Measurements from ENCODE around the gene NCKAP1. TPM values are rescaled to one million over a fixed set of nuclear protein-coding genes. Genes with fewer than 3 reads are reported as not detected.
"Not testable (repeated sequence)": the region's sequence is repeated elsewhere in the genome, so short reads cannot be mapped to it uniquely, and the experiment has no call there.

Gene NCKAP1
- total RNA-seq, 2 experiments from 2014 or later: 0.96 to 1.6 TPM

- Mint-ChIP-seq H3K9me3 (ENCODE audit: low read depth) (no peaks in the 10 kb centered on the region), H3K4me1 (peaks cover 7% of the 10 kb centered on the region), H3K27ac (no peak overlapping the region), H3K4me3 (no peak overlapping the region), H3K36me3 (no peaks in the 10 kb centered on the region), H3K27me3 (peaks cover 18% of the 10 kb centered on the region)
- DNase-seq: no peak
- CTCF ChIA-PET: no interaction called here
- ATAC-seq: no peak
These were observed 142.5 kb downstream of the NCKAP1 start for GRCh38 chr2:182895798-182896197.

GRCh38 chr2:182895169-182895568 is 143.1 kb downstream of the NCKAP1 start:
- H3K27ac Mint-ChIP-seq: no peak overlapping the region
- H3K4me3 Mint-ChIP-seq: no peak overlapping the region
- H3K9me3 Mint-ChIP-seq (ENCODE audit: low read depth): no peaks in the 10 kb centered on the region
- ATAC-seq (no peak), DNase-seq (no peak)
- peaks cover 7% of the 10 kb centered on the region for H3K4me1 Mint-ChIP-seq
- peaks cover 21% of the 10 kb centered on the region for H3K27me3 Mint-ChIP-seq
- CTCF ChIA-PET: no interaction called here
- no peaks in the 10 kb centered on the region for H3K36me3 Mint-ChIP-seq

- no peak for ATAC-seq
- Mint-ChIP-seq H3K4me3 (no peak overlapping the region), H3K9me3 (ENCODE audit: low read depth) (no peaks in the 10 kb centered on the region), H3K27me3 (peaks cover 21% of the 10 kb centered on the region), H3K27ac (no peak overlapping the region), H3K4me1 (peaks cover 5% of the 10 kb centered on the region), H3K36me3 (no peaks in the 10 kb centered on the region)
- DNase-seq: no peak
- CTCF ChIA-PET: no interaction called here
These were observed 144.1 kb downstream of the NCKAP1 start for GRCh38 chr2:182894174-182894573.

GRCh38 chr2:182893666-182894065 is 144.6 kb downstream of the NCKAP1 start:
- CTCF ChIA-PET: no interaction called here
- DNase-seq (no peak), ATAC-seq (no peak)
- Mint-ChIP-seq H3K4me1 (peaks cover under 1% of the 10 kb centered on the region), H3K4me3 (no peak overlapping the region), H3K27ac (no peak overlapping the region), H3K27me3 (peaks cover 21% of the 10 kb centered on the region), H3K9me3 (ENCODE audit: low read depth) (no peaks in the 10 kb centered on the region), H3K36me3 (no peaks in the 10 kb centered on the region)

- H3K36me3 Mint-ChIP-seq; CTCF ChIA-PET; H3K4me1 Mint-ChIP-seq; ATAC-seq; DNase-seq; H3K4me3 Mint-ChIP-seq; H3K9me3 Mint-ChIP-seq (ENCODE audit: low read depth); H3K27ac Mint-ChIP-seq: not testable (repeated sequence)
- H3K27me3 Mint-ChIP-seq: peaks cover 24% of the 10 kb centered on the region
These were observed 145.2 kb downstream of the NCKAP1 start for GRCh38 chr2:182893035-182893434.

- H3K36me3 Mint-ChIP-seq: no peaks in the 10 kb centered on the region
- no peaks in the 10 kb centered on the region for H3K9me3 Mint-ChIP-seq (ENCODE audit: low read depth)
- no peak overlapping the region for H3K4me3 Mint-ChIP-seq
- no peaks in the 10 kb centered on the region for H3K4me1 Mint-ChIP-seq
- peaks cover 17% of the 10 kb centered on the region for H3K27me3 Mint-ChIP-seq
- no peak for ATAC-seq
- CTCF ChIA-PET: interaction anchor here (1.0 kb wide), 1 partner anchor 20 kb away, joined by 3 read pairs; no protein-coding TSS in a partner anchor
- DNase-seq: no peak
- no peak overlapping the region for H3K27ac Mint-ChIP-seq
These were observed 146.6 kb downstream of the NCKAP1 start for GRCh38 chr2:182891611-182892010.

GRCh38 chr2:182890773-182891378 is 147.4 kb downstream of the NCKAP1 start:
- no peaks in the 10 kb centered on the region for H3K9me3 Mint-ChIP-seq (ENCODE audit: low read depth)
- no peaks in the 10 kb centered on the region for H3K4me1 Mint-ChIP-seq
- H3K27me3 Mint-ChIP-seq: peaks cover 18% of the 10 kb centered on the region
- ATAC-seq (no peak), DNase-seq (no peak)
- CTCF ChIA-PET: interaction anchor here (1.0 kb wide), 1 partner anchor 19 kb away, joined by 3 read pairs; no protein-coding TSS in a partner anchor
- H3K27ac Mint-ChIP-seq: no peak overlapping the region
- H3K4me3 Mint-ChIP-seq: no peak overlapping the region
- no peaks in the 10 kb centered on the region for H3K36me3 Mint-ChIP-seq

- Mint-ChIP-seq H3K27ac (no peak overlapping the region), H3K4me1 (no peaks in the 10 kb centered on the region), H3K9me3 (ENCODE audit: low read depth) (no peaks in the 10 kb centered on the region), H3K27me3 (peaks cover 22% of the 10 kb centered on the region), H3K36me3 (no peaks in the 10 kb centered on the region), H3K4me3 (no peak overlapping the region)
- no peak for DNase-seq
- CTCF ChIA-PET: no interaction called here
- no peak for ATAC-seq
These were observed 148.0 kb downstream of the NCKAP1 start for GRCh38 chr2:182890305-182890704.

- DNase-seq (no peak), ATAC-seq (no peak)
- Mint-ChIP-seq H3K4me3 (no peak overlapping the region), H3K36me3 (no peaks in the 10 kb centered on the region), H3K4me1 (no peaks in the 10 kb centered on the region), H3K27ac (no peak overlapping the region), H3K27me3 (peaks cover 26% of the 10 kb centered on the region), H3K9me3 (ENCODE audit: low read depth) (no peaks in the 10 kb centered on the region)
- CTCF ChIA-PET: no interaction called here
These were observed 150.4 kb downstream of the NCKAP1 start for GRCh38 chr2:182887753-182888415.

- CTCF ChIA-PET: no interaction called here
- no peak overlapping the region for H3K4me3 Mint-ChIP-seq
- DNase-seq: no peak
These were observed 151.2 kb downstream of the NCKAP1 start for GRCh38 chr2:182887093-182887492.

GRCh38 chr2:182885771-182886170 is 152.5 kb downstream of the NCKAP1 start:
- Mint-ChIP-seq H3K4me3 (no peak overlapping the region), H3K4me1 (no peaks in the 10 kb centered on the region), H3K36me3 (no peaks in the 10 kb centered on the region), H3K27ac (no peak overlapping the region), H3K27me3 (peaks cover 22% of the 10 kb centered on the region), H3K9me3 (ENCODE audit: low read depth) (no peaks in the 10 kb centered on the region)
- DNase-seq (no peak), ATAC-seq (no peak)
- CTCF ChIA-PET: no interaction called here

More at GRCh38 chr2:182887093-182887492, 151.2 kb downstream of the NCKAP1 start:
- ATAC-seq: no peak
- Mint-ChIP-seq H3K36me3 (no peaks in the 10 kb centered on the region), H3K27me3 (peaks cover 26% of the 10 kb centered on the region), H3K27ac (no peak overlapping the region), H3K9me3 (ENCODE audit: low read depth) (no peaks in the 10 kb centered on the region), H3K4me1 (no peaks in the 10 kb centered on the region)

- ATAC-seq (no peak), DNase-seq (no peak)
- H3K4me1 Mint-ChIP-seq: no peaks in the 10 kb centered on the region
- CTCF ChIA-PET: no interaction called here
- no peak overlapping the region for H3K4me3 Mint-ChIP-seq
- peaks cover 16% of the 10 kb centered on the region for H3K27me3 Mint-ChIP-seq
- no peaks in the 10 kb centered on the region for H3K9me3 Mint-ChIP-seq (ENCODE audit: low read depth)
- H3K27ac Mint-ChIP-seq: no peak overlapping the region
- no peaks in the 10 kb centered on the region for H3K36me3 Mint-ChIP-seq
These were observed 154.8 kb downstream of the NCKAP1 start for GRCh38 chr2:182883451-182883850.

GRCh38 chr2:182880100-182880499 is 158.2 kb downstream of the NCKAP1 start:
- H3K4me3 Mint-ChIP-seq; ATAC-seq; CTCF ChIA-PET; DNase-seq; H3K4me1 Mint-ChIP-seq; H3K27ac Mint-ChIP-seq; H3K36me3 Mint-ChIP-seq; H3K9me3 Mint-ChIP-seq (ENCODE audit: low read depth): not testable (repeated sequence)
- H3K27me3 Mint-ChIP-seq: peaks cover 21% of the 10 kb centered on the region

GRCh38 chr2:182876653-182877052 is 161.6 kb downstream of the NCKAP1 start:
- CTCF ChIA-PET; H3K4me3 Mint-ChIP-seq; H3K27ac Mint-ChIP-seq; DNase-seq; H3K36me3 Mint-ChIP-seq; H3K4me1 Mint-ChIP-seq; H3K9me3 Mint-ChIP-seq (ENCODE audit: low read depth); ATAC-seq: not testable (repeated sequence)
- H3K27me3 Mint-ChIP-seq: peaks cover 22% of the 10 kb centered on the region
